GM19438 (cell line): ENCODE data around the gene KDM6B.
A peak's percentile ranks its signal among the peaks of the same experiment; 100 is the strongest.

Source experiments
- ATAC-seq: cut with Tn5 transposase; IDR thresholded peaks from one replicate; pipeline ENCODE4 v1.9.1; 2021; ENCODE audit warnings: low read depth; ENCODE audit not compliant: unreplicated experiment

The KDM6B gene

GRCh38 chr17:7818746-7819645, 15.0 kb upstream of the KDM6B start:
- ATAC-seq: no peak

- ATAC-seq: no peak
Observed at GRCh38 chr17:7820231-7820630, 13.8 kb upstream of the KDM6B start.

DNA sequence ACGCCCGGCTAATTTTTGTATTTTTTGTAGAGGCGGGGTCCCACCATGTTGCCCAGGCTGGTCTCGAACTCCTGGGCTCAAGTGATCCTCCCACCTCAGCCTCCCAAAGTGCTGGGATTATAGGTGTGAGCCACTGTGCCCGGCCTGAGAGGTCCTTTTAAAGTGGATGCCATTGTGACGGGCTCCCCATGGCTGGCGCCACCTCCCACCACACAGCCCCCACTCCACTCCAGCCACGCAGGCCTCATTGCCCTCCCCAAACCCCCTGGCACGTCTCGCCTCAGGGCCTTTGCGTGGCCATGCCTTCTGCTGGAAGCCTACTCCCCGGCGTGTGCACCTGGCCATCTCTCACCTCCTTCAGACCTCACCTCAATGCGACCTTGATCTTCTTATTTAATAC, 11.9 kb upstream of the KDM6B start:
- ATAC-seq: no peak

DNA sequence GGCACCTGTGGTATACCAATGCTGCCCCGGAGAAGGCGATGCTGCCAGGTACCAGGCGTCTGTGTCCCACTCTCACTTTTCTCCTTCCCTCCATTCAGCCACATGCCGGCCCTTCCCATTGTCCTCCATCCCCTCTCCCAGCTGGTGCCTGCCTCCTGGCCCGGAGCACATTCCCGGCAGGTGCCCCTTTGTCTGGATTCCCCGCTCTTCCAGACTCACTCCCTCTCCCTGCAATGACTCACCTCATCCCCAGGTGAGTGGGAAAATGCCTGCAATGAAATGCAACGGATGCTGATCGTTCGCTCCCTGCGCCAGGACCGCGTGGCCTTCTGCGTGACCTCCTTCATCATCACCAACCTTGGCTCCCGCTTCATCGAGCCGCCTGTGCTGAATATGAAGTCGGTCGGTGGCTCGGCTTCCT, 10.4 kb upstream of the KDM6B start:
- no peak for ATAC-seq

DNA sequence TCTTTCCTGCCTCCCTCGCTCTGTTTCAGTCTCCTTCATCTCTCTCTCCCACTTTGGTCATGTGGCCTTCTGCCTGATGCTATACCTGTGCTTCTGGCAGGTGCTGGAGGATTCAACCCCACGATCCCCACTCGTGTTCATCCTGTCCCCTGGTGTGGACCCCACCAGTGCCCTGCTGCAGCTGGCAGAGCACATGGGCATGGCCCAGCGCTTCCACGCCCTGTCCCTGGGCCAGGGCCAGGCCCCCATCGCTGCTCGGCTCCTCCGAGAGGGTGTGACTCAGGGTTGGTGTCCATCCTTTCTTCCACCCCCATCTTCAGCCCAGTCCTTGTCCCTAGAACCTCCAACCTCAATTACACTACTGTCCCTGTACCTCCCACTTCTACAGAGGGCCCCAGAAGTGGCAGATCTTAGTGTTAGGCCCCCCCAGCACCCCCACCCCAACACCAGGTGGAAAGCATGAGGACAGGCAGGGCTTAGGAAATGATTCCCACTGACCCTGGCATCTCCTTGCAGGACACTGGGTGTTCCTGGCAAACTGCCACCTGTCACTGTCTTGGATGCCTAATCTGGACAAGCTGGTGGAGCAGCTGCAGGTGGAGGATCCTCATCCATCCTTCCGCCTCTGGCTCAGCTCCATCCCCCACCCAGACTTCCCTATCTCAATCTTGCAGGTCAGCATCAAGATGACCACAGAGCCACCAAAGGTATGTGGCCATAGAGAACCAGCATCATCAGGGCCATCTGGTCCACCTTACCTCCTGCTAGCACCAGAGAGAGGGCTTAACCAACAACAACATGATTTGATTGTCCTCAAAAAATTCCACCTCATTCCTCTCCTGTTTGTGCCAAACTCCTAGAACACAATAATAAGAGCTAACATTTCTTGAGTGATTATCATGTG, 9.7 kb upstream of the KDM6B start:
- ATAC-seq: no peak

GRCh38 chr17:7825206-7825990, 8.6 kb upstream of the KDM6B start:
- no peak for ATAC-seq

DNA sequence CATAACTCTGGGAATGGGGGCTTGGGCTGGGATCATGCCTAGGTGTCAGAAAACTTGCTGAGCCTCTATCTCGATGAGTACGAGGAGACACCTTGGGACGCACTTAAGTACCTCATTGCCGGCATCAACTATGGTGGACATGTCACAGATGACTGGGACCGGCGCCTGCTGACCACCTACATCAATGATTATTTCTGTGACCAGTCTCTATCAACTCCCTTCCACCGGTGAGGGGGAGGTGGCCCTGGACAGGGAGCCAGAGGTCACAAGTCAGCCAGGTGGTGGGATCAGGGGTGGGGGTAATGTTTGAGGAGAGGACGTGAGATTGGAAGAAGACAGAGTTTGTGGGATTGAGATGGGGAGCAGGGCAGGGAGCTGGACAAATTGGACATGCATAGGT, 3.4 kb upstream of the KDM6B start:
- ATAC-seq: no peak

GRCh38 chr17:7831233-7831632, 2.8 kb upstream of the KDM6B start:
- ATAC-seq: no peak

DNA sequence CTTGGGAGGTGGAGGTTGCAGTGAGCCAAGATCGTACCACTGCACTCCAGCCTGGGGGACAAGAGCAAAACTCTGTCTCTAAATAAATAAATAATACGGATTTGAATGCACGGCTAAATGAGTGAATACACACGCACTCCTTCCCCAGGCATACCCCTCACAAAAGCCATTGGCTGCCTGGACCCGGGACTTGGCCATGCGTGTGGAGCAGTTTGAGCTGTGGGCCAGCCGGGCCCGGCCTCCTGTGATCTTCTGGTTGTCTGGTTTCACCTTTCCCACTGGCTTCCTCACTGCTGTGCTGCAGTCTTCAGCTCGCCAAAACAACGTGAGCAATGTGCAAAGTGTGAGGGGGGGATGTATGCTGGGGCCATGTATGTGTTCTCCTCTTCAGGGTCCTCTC, 1.6 kb upstream of the KDM6B start:
- ATAC-seq: no peak

GRCh38 chr17:7833011-7833794, 814 bp upstream of the KDM6B start:
- ATAC-seq: no peak

GRCh38 chr17:7834542-7834956, 532 bp downstream of the KDM6B start:
- ATAC-seq: no peak

DNA sequence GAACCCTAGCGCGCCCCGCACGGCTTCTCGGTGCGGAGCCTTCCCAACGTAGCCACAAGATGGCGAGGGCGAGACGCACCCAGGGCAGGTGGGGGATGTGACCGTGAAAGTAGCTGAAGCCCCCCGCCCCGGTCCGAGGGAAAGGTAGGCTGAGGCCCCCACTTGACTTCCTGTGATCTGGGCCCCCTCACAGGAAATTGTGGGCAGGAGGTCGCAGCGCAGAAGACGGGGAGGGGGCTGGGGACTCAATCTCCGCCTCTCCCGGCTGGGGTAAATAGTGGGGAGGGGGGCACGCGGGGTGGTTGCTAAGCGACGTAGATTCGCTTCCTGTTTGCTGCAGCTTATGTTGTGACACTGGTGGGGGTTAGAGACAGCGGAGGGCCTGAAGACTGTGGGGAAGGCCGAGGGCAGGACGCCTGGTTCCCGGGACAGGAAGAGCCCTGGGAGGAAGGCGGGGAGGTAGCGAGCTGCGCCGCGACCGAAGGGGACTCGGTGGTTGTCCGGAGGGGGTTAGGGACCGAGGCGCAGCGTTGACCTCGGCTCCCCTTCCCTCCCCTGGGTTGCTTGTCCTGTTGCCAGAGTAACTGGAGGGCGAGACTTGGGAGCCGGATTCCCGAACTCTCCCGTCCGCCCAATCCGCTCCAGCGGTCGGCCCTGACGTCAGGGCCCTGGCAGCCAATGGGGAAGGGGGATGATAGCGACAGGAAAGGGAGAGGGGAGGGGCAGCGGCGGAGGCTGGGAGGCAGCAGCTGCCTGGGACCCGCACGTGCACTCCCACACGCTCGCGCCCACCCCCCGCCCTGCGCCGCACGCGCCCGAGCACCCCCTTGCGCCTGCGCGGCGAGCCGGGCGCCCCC, 1.2 kb downstream of the KDM6B start:
- peak; percentile 40 for ATAC-seq

- ATAC-seq: peak; percentile 25
Observed at GRCh38 chr17:7835814-7836595, 2.0 kb downstream of the KDM6B start.

GRCh38 chr17:7836596-7837407, 2.8 kb downstream of the KDM6B start:
- ATAC-seq: no peak

DNA sequence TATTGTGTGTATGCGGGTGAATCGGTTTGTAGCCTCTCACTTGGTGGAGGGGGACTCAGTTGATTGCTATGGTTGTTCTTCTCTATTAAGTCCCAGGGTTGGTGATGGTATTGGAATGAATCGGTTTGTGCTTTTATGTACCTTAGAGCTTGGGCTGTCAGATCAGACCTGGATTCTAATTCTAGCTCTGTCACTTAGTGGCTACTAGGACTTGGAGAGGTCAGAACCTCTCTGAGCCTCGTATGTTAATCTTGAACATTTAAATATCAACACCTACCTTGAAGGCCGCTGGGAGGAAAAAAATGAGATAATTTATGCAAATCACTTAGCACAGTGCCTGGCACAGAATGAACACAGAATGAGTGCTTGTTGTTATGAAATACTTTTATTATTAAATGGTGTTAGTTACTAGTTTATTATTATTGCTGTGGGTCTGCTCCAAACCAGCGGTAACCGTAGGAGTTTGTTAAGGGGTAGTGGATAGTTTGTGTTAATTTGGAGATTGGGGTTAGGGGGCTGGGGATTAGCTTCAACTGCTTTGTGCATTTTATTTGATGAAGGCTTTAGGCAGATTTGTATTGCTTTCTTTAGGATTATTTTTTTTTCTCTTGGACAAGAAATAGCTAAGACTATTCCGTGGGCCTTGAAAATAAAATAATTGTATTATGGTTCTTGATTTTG, 3.5 kb downstream of the KDM6B start:
- ATAC-seq: no peak

GRCh38 chr17:7838090-7839075, 4.4 kb downstream of the KDM6B start:
- ATAC-seq: no peak
